Upper lobe of left lung (tissue), 6 donors: ENCODE measurements around the gene ADCY3. TPM values are rescaled to one million over a fixed set of nuclear protein-coding genes. Genes with fewer than 3 reads are reported as not detected.

Experiments
- ATAC-seq, 2 donors: fragments of 200-7000 bp; cut with Tn5 transposase; one replicate each; pipeline ENCODE4 v1.9.1; 2022; ENCODE audit warnings: mild to moderate bottlenecking in 2 of 2, moderate library complexity in 2 of 2; ENCODE audit not compliant: low FRiP score in 2 of 2
- DNase-seq, 2 donors: peaks; one replicate each; pipeline ENCODE4 v3.0.0-alpha.2; 2019 to 2020
- H3K27ac ChIP-seq, 4 donors: fragments of 200-600 bp; sonication (generic); one replicate each; pipeline ENCODE4 v1.5.1; 2016 to 2019
- H3K27me3 ChIP-seq, 4 donors: fragments of 200-600 bp; sonication (generic); one replicate each; pipeline ENCODE4 v1.5.1; 2017 to 2019
- H3K36me3 ChIP-seq, 4 donors: fragments of 200-600 bp; sonication (generic); one replicate each; pipeline ENCODE4 v1.5.1; 2016 to 2019
- H3K4me1 ChIP-seq, 4 donors: fragments of 200-600 bp; sonication (generic); one replicate each; pipeline ENCODE4 v1.5.1; 2018 to 2019
- H3K4me3 ChIP-seq, 4 donors: fragments of 200-600 bp; sonication (generic); one replicate each; pipeline ENCODE4 v1.5.1; 2017 to 2019; ENCODE audit warnings: mild to moderate bottlenecking in 2 of 4, moderate library complexity in 1 of 4
- H3K9me3 ChIP-seq, 4 donors: fragments of 200-600 bp; sonication (generic); one replicate each; pipeline ENCODE4 v1.5.1; 2018 to 2019
- CTCF ChIP-seq, 6 experiments: fragments of 450-650 bp in 4 of 6; fragments of 200-600 bp in 2 of 6; sonication (generic) in 2 of 6; IDR thresholded peaks; one replicate each; pipeline ENCODE4 v1.5.1; 2016 to 2019; ENCODE audit warnings: antibody characterized with exemption in 6 of 6
- EP300 ChIP-seq, 4 donors: sonication (generic); formaldehyde crosslinking; IDR thresholded peaks; one replicate each; pipeline ENCODE4 v1.5.1; 2017; ENCODE audit warnings: antibody characterized with exemption in 4 of 4, control low read depth in 2 of 4
- POLR2A ChIP-seq, 4 donors: fragments of 450-650 bp; IDR thresholded peaks; one replicate each; pipeline ENCODE4 v1.5.1; 2016 to 2017; ENCODE audit warnings: antibody characterized with exemption in 4 of 4, mild to moderate bottlenecking in 2 of 4
- POLR2AphosphoS5 ChIP-seq, 2 donors: sonication (generic); formaldehyde crosslinking; IDR thresholded peaks; one replicate each; pipeline ENCODE4 v1.5.1; 2017; ENCODE audit warnings: antibody characterized with exemption in 2 of 2
- WGBS, 2 donors: methylation state at CpG; one replicate each; pipeline ENCODE4 v1.1.5; 2017 to 2018; 5-methylcytosine and 5-hydroxymethylcytosine counted together
- total RNA-seq, 6 donors: library from RNA; depleted of rRNA in 4 of 6; stranded (reverse); fragments of >200 nt in 4 of 6; gene quantifications; one replicate each; pipeline versions ENCODE4 v1.1.0 to v1.2.1, GENCODE V29; 2016 to 2021
- donor health status: DM: no; HTN: no; CAD: no; lungs with moderate emphysema.
- donor health status: DM: no; HTN: yes; CAD: no; lungs with severe emphysema.

Gene ADCY3
- total RNA-seq, 6 donors from 2014 or later = 17.5 to 83.5 (median 36.5) TPM

DNA sequence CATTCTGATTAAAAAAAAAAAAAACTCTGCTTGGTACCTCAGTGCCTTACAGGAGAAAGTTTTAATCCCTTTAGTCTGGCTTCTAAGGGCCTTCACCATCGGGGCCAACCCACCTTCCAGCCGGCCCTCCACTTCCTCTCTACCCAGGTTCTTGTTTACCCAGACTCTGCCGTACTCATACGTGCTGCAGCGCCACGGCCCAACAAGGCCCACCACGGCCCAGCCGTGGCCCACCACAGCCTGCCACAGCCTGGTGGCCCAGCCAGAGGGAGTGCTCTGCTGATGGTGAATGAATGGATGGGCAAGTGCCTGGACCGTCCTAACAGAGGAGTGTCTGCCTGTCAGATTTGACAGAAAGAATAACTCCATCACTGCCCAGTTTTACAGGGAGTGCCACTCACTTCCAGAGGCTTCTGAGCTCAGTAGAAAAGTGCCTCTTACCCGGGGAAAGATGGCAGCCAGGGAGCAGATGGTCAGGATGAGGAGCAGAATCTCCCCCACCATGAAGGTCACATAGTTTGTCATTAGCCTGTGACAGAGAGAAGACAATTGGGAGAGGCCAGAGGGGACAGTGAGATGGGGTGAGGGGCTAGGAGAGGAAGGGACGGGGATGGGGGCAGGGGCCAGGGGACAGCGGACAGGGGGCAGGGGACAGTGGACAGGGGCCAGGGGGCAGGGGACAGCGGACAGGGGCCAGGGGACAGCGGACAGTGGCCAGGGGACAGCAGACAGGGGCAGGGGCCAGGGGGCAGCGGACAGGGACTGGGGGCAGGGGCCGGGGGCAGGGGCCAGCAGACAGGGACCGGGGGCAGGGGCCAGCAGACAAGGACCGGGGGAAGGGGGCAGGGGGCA is 88.6 kb downstream of the ADCY3 start:
- TF ChIP-seq EP300 (IDR thresholded peaks at IDR 0.05) (no peak), POLR2A (IDR thresholded peaks at IDR 0.05) (no peak), CTCF (IDR thresholded peaks at IDR 0.05) (no peak), POLR2AphosphoS5 (IDR thresholded peaks at IDR 0.05) (no peak)
- WGBS, 2 donors = 83 to 91% methylated on average over 10 to 15 of the region's 18 CpGs
- DNase-seq (no peak), ATAC-seq (no peak)
- Histone ChIP-seq H3K36me3 (peaks cover 0 to 12% (median 5%) of the 10 kb centered on the region in 4 donors), H3K27ac (no peak overlapping the region), H3K27me3 (no peaks in the 10 kb centered on the region), H3K9me3 (no peaks in the 10 kb centered on the region), H3K4me3 (no peak overlapping the region), H3K4me1 (peaks cover 5 to 12% (median 8%) of the 10 kb centered on the region in 4 donors)

DNA sequence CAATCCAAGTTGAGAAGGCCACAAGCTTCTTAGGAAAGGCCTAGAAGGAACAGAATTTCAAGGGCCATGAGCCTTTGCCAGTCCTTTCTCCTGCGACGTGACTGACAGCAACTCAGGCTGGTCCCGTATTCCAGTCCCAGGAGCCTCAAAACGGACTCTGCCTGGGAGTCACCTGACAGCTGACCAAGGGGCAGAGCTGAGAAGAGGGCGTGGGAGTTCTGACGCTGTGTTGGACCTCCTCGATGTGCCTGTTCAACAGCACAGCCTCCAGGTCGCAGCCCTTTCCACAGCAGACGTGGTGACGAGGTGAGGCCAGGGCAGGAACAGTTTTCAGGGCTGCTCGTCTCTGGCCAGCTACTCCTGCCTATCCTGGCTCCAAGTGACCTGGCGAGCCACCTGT is 89.3 kb downstream of the ADCY3 start:
- TF ChIP-seq EP300 (IDR thresholded peaks at IDR 0.05) (no peak), CTCF (IDR thresholded peaks at IDR 0.05) (no peak), POLR2A (IDR thresholded peaks at IDR 0.05) (no peak), POLR2AphosphoS5 (IDR thresholded peaks at IDR 0.05) (no peak)
- H3K27ac ChIP-seq = no peak overlapping the region
- H3K4me3 ChIP-seq = no peak overlapping the region
- no peaks in the 10 kb centered on the region for H3K9me3 ChIP-seq
- peaks cover 5 to 12% (median 8%) of the 10 kb centered on the region in 4 donors for H3K4me1 ChIP-seq
- no peak for DNase-seq
- 94 to 98% methylated on average over 9 to 12 of the region's 12 CpGs for WGBS, 2 donors
- peaks cover 0 to 10% (median 4%) of the 10 kb centered on the region in 4 donors for H3K36me3 ChIP-seq
- H3K27me3 ChIP-seq = no peaks in the 10 kb centered on the region
- ATAC-seq = no peak

DNA sequence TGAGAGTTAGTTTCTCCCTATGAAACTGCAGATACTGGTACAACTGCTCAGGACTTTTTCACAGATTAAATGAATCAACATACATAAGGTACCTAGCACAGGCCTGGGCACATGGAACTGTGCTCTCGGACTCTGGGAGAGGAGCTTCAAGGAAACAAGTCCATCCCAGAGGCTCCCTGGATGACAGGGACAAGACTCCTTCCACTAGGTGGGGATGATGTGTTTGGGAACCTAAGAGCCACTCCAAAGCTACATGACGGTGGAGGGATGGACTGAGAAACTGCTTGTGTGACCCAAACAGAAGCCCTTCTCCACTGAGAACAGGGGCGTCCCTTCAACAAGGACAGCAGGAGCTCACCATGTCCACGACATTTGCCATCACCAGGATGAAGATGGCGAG is 89.7 kb downstream of the ADCY3 start:
- no peak for ATAC-seq
- Histone ChIP-seq H3K9me3 (no peaks in the 10 kb centered on the region), H3K27ac (no peak overlapping the region), H3K4me1 (peaks cover 5 to 12% (median 8%) of the 10 kb centered on the region in 4 donors), H3K27me3 (no peaks in the 10 kb centered on the region), H3K36me3 (peaks cover 0 to 9% (median 4%) of the 10 kb centered on the region in 4 donors), H3K4me3 (no peak overlapping the region)
- TF ChIP-seq CTCF (IDR thresholded peaks at IDR 0.05) (no peak), POLR2AphosphoS5 (IDR thresholded peaks at IDR 0.05) (no peak)
- WGBS, 2 donors = 84 to 89% methylated on average over 3 to 5 of the region's 5 CpGs
- no peak for DNase-seq

DNA sequence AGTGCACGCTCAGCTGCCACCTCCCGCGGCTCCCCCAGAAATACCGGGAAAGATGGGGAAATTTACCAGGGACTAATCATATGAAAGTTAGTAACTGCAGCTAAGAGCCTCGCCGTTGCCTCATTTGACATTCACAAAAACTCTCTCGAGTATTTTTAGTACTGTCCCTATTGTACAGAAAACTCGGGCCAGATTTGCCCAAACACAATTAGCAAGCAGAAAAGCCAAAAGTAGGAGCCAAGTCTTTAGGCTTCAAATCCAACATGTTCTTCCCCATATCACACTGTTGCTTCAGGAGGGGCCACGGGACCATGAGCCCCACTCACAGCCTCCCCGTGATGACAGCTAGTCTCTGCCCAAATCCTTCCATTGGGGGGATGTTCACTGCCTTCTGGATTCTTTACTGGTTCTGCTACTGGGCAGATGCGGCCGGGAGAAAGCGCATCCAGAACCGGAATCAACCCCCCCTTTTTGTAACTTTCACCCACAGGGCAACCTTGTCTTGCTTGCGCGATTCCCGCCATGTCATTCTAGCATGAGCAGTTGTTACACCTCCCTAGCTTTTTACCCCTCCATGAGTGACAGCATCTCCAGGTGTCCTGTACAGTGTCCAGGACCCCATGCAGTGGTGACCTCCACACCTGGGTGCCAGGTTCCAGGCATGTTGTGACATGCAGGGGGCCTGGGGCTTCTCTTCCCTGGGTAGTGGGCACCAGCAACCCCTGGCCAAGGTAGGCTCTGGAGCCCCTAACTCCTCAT is 91.6 kb downstream of the ADCY3 start:
- H3K27ac ChIP-seq = no peak overlapping the region
- no peaks in the 10 kb centered on the region for H3K27me3 ChIP-seq
- WGBS, 2 donors = 80 to 85% methylated on average over 17 of the region's 17 CpGs
- no peak overlapping the region for H3K4me3 ChIP-seq
- H3K4me1 ChIP-seq = peaks cover 5 to 12% (median 8%) of the 10 kb centered on the region in 4 donors
- ATAC-seq (no peak), DNase-seq (no peak)
- TF ChIP-seq CTCF (IDR thresholded peaks at IDR 0.05) = no peak
- TF ChIP-seq POLR2A (IDR thresholded peaks at IDR 0.05) = no peak
- TF ChIP-seq EP300 (IDR thresholded peaks at IDR 0.05) = no peak
- no peak for TF ChIP-seq POLR2AphosphoS5 (IDR thresholded peaks at IDR 0.05)
- H3K9me3 ChIP-seq = no peaks in the 10 kb centered on the region
- no peaks in the 10 kb centered on the region for H3K36me3 ChIP-seq
